Measurements from ENCODE around the gene TCF15.

GRCh38 chr20:623021-623420 lies 12.9 kb upstream of the TCF15 start:
- no peak for TF ChIP-seq POLR2A (IDR thresholded peaks at IDR 0.05)
- TF ChIP-seq CTCF (IDR thresholded peaks at IDR 0.05): no peak
